ENCODE results near the gene UGT1A8.

Gene UGT1A8

GRCh38 chr2:233822101-233822771 lies 204.8 kb downstream of the UGT1A8 start:
- no peak for DNase-seq

Data from DMS153 (cell line).